ENCODE measurements around the gene BTD.

The BTD gene

DNA sequence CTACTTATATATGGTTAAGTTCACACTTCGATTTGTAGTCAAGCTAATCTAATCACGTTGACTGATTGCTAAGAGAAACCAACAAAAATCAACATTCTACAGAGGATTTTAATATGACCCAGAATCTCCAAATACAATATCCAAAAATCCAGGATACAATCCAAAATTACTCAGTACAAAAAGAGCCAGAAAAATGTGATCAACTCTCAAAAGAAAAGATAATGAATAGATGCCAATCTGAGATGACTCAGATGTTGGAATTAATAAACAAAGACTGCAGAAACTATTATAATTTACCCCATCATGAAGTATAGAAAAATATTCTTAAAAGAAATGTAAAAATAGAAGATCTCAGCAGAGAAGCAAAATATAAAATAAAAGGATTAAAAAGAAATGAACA is 22.5 kb upstream of the BTD start:
- no peak overlapping the region for H3K4me3 ChIP-seq (ENCODE audit: low read depth, low read length)
- DNase-seq (ENCODE audit: low read depth): no peak
- in situ Hi-C loops (cut with HindIII; ENCODE audit: low sequenced_read_pairs): no loop called here
- TF ChIP-seq, protein P1, sequence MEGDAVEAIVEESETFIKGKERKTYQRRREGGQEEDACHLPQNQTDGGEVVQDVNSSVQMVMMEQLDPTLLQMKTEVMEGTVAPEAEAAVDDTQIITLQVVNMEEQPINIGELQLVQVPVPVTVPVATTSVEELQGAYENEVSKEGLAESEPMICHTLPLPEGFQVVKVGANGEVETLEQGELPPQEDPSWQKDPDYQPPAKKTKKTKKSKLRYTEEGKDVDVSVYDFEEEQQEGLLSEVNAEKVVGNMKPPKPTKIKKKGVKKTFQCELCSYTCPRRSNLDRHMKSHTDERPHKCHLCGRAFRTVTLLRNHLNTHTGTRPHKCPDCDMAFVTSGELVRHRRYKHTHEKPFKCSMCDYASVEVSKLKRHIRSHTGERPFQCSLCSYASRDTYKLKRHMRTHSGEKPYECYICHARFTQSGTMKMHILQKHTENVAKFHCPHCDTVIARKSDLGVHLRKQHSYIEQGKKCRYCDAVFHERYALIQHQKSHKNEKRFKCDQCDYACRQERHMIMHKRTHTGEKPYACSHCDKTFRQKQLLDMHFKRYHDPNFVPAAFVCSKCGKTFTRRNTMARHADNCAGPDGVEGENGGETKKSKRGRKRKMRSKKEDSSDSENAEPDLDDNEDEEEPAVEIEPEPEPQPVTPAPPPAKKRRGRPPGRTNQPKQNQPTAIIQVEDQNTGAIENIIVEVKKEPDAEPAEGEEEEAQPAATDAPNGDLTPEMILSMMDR (IDR thresholded peaks at IDR 0.05; ENCODE audit: low read depth, low read length, missing control alignments): no peak

DNA sequence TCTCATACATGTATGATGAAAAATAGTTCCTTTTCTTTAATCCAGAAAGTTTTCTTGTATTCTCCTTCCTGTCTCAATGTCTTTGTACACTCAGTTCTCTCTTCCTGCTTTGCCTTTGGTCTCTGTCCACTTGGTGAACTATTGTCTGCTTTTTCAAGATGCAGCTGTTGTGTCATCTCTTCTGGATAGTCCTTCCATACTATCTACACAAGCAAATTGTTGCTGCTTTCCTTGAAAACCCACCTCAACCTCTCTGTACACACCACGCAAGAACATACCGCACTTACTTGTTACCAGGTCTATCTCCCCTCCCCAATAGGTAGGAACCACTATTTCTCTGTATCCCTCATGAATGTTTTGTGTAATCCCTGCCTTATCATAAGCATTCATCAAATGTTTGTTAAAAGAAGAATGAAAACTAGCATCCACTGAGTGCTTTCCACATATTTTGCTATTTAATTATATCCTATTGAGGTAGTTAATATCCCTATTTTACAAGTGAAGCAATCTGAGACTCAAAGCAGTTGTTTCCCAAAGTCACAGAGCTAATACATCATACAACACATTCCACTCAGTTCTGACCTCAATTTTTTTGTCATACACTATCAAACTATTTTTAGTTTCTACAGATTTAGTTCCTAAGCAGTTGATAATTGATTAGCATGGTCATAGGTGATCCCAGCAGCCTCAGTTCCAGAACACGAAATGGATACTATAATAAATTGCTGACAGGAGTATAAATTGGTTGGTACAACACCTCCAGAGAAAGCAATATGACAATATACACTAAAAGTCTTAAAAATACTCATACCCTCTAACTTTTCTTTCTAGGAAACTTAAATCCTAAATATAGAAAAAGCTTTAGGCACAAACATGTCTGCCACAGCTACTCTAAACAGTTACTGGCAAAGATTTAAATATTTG is 19.8 kb upstream of the BTD start:
- H3K4me3 ChIP-seq (ENCODE audit: low read depth, low read length): no peak overlapping the region
- in situ Hi-C loops (cut with HindIII; ENCODE audit: low sequenced_read_pairs): no loop called here
- no peak for DNase-seq (ENCODE audit: low read depth)
- TF ChIP-seq, protein P1 (IDR thresholded peaks at IDR 0.05; ENCODE audit: low read depth, low read length, missing control alignments): no peak

DNA sequence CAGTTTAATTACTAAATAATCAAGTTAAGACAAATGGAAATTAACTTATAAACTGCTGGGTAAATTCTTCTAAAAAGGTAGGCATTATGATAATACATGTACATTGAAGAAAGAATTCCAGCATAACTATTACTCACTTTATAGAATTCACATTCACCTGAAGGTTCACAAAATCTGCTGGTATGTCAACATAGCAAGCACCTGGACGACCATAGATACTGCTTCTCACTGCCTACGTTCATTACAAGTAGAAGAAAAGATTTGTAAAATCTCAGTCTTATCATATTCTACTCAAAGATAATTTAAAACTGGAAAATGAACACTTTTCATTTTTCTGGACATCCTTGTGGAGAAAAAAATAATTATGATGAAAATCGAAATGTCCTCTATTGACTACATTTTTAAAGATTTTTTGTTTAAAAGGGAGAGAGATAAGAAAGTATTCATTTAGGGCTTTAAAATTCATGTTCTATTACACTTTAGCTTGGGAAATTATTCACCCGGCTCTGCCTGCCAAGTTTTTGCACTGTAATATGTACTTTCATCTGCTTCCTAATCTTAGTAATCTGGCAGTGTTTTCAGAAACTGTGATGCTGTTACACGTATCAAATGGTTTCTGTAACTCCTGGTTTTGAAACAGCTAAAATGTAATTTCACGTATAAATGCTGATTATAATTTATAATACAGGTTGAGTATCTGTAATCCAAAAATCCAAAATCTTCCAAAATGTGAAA is 16.3 kb upstream of the BTD start:
- TF ChIP-seq, protein P1 (IDR thresholded peaks at IDR 0.05; ENCODE audit: low read depth, low read length, missing control alignments): no peak
- DNase-seq (ENCODE audit: low read depth): no peak
- no peak overlapping the region for H3K4me3 ChIP-seq (ENCODE audit: low read depth, low read length)
- in situ Hi-C loops (cut with HindIII; ENCODE audit: low sequenced_read_pairs): no loop called here

DNA sequence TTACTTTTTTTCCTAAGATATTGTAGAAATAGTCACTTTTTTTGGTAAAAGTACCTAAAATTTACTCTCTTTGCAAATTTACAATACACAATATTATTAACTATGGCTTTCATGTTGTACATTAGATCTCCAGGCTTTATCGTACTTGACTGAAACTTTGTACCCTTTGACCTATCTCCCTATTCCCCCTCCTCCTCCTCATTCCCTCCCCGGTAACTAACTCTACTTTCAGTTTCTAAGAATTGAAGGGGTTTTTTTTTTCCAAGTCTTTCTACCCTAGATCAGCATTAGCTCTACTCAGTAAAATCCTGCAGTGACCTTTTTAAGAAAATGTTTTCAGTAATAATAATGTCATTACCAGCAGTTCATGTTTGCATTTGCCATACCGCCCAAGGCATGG is 10.3 kb upstream of the BTD start:
- TF ChIP-seq, protein P1 (IDR thresholded peaks at IDR 0.05; ENCODE audit: low read depth, low read length, missing control alignments): no peak
- no peak for DNase-seq (ENCODE audit: low read depth)
- no peak overlapping the region for H3K4me3 ChIP-seq (ENCODE audit: low read depth, low read length)
- in situ Hi-C loops (cut with HindIII; ENCODE audit: low sequenced_read_pairs): no loop called here

DNA sequence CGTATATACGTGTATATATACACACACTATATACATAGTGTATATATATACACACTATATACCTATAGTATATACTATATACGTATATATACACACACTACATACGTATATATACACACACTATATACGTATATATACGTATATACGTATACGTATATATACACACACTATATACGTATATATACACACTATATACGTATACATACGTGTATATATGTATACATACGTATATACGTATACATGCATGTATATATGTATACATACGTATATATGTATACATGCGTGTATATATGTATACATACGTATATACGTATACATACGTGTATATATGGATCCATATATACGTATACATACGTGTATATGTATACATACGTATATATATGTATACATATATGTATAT is 9.6 kb upstream of the BTD start:
- in situ Hi-C loops (cut with HindIII; ENCODE audit: low sequenced_read_pairs): no loop called here
- DNase-seq (ENCODE audit: low read depth): no peak
- TF ChIP-seq, protein P1 (IDR thresholded peaks at IDR 0.05; ENCODE audit: low read depth, low read length, missing control alignments): no peak
- no peak overlapping the region for H3K4me3 ChIP-seq (ENCODE audit: low read depth, low read length)

DNA sequence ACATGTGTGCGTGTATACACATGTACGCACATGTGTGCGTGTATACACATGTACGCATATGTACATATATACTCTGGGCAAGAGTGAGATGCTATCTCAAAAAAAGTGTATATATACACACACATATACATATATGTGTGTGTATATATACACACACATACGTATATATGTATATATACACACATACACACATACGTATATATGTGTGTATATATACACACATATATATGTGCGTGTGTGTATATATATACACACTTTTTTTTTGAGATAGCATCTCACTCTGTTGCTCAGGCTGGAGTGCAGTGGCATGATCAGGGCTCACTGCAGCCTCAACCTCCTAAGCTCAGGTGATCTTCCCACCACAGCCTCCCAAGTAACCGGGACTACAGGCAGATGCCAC is 8.6 kb upstream of the BTD start:
- in situ Hi-C loops (cut with HindIII; ENCODE audit: low sequenced_read_pairs): no loop called here
- TF ChIP-seq, protein P1 (IDR thresholded peaks at IDR 0.05; ENCODE audit: low read depth, low read length, missing control alignments): no peak
- DNase-seq (ENCODE audit: low read depth): no peak
- H3K4me3 ChIP-seq (ENCODE audit: low read depth, low read length): no peak overlapping the region

Data from astrocyte of the cerebellum (primary cell).